AG09309 (cell line): ENCODE data around the gene PDPN.

Experiments
- DNase-seq: peaks from one replicate; pipeline ENCODE4 v3.0.0-alpha.2; 2010; ENCODE audit warnings: low read depth
- H3K4me3 ChIP-seq: 2 replicates; pipeline ENCODE4 v1.5.1; 2011; ENCODE audit warnings: mild to moderate bottlenecking, low read depth, low read length, moderate library complexity; ENCODE audit not compliant: control insufficient read depth
- TF ChIP-seq, protein P1 (sequence below): IDR thresholded peaks from 2 replicates; pipeline ENCODE4 v1.5.1; 2011; ENCODE audit warnings: mild to moderate bottlenecking, low read depth, low read length, inconsistent platforms; ENCODE audit not compliant: insufficient read depth, control insufficient read depth; ENCODE audit errors: missing control alignments

PDPN gene

DNA sequence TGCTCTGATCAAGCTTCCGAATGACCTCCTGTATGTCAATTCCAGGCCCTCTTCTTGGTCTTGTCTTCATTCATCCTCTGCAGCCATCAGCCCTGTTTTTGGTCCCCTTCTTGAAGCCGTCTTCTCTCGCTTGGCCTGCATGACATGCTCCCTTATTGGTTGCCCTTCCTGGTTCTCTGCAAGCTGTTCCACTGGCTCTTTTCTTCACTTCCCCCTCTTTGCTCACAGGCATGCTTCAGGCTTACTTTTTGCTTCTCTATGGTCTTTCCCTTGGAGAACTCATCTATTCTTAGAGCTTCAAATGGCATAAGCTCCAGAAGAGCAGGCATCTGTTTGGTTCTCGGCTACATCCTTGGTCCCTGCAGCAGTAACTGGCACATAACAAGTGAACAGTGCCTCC, 38.8 kb downstream of the PDPN start:
- no peak for DNase-seq
- TF ChIP-seq, protein P1, sequence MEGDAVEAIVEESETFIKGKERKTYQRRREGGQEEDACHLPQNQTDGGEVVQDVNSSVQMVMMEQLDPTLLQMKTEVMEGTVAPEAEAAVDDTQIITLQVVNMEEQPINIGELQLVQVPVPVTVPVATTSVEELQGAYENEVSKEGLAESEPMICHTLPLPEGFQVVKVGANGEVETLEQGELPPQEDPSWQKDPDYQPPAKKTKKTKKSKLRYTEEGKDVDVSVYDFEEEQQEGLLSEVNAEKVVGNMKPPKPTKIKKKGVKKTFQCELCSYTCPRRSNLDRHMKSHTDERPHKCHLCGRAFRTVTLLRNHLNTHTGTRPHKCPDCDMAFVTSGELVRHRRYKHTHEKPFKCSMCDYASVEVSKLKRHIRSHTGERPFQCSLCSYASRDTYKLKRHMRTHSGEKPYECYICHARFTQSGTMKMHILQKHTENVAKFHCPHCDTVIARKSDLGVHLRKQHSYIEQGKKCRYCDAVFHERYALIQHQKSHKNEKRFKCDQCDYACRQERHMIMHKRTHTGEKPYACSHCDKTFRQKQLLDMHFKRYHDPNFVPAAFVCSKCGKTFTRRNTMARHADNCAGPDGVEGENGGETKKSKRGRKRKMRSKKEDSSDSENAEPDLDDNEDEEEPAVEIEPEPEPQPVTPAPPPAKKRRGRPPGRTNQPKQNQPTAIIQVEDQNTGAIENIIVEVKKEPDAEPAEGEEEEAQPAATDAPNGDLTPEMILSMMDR: no peak

DNA sequence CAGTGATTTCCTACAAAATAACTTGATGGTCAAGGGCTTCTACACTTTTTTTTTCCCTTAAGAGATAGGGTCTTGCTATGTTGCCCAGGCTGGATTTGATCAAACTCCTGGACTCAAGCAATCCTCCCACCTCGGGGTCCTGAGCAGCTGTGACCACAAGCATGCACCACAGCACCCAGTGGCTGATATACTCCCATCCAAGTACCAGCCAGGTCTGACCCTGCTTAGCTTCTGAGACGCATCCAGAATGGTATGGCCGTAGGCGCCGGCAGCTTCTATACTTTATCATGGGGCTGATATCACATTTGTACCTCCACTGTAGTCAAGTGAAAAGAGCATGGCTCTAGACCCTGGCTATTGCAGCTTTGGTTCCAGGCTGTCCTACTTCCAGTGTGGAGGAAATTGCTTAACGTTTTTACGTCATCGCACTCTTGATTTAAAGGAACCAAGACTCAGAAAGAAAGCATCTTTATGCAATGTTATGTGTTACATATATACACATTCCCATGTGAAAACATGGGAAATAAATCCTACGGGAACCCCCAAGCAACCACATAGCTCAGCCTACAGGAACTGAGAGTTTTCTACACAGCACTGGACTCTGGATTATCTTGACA, 39.5 kb downstream of the PDPN start:
- no peak overlapping the region for H3K4me3 ChIP-seq
- DNase-seq: no peak
- TF ChIP-seq, protein P1: no peak

More for the DNA sequence above, 38.8 kb downstream of the PDPN start:
- H3K4me3 ChIP-seq: no peak overlapping the region

DNA sequence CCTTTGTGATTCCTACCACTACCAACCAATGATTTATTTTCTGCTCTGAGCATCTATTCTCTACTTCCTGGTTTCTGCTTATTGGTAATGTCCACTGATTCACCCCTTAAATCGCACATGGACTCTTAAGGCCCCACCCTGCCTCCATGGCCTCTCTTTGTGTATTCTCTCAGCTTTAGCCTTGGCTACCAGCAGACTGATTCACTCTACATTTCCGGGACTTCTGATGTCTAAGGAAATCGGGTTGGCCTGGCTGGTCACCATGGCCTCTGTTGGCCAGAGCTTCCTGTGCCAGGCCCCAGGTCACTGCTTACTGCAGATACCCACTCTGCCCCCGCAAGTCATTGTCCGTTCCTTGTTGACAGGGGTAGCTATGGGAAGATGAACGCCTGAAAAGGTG, 40.9 kb downstream of the PDPN start:
- H3K4me3 ChIP-seq: no peak overlapping the region
- TF ChIP-seq, protein P1: no peak
- no peak for DNase-seq

DNA sequence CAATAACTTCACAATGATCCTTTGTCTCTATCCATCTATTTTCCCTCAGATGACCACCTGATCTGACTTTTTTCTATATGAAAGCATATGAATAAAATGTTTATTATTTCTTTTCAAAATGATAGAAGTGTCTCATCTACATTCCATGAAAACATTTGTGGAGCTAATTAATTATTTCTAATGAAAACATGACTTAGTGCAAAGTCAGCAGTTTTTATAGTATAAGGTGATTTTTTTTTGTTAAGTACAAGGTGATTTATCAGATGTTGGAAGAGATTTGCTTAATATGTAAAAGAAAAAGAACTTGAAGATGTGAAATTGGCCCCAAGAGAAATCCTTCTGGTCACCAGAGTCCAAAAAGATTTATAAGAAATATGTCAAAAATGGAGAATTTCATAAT, 43.5 kb downstream of the PDPN start:
- no peak overlapping the region for H3K4me3 ChIP-seq
- no peak for DNase-seq
- TF ChIP-seq, protein P1: no peak

DNA sequence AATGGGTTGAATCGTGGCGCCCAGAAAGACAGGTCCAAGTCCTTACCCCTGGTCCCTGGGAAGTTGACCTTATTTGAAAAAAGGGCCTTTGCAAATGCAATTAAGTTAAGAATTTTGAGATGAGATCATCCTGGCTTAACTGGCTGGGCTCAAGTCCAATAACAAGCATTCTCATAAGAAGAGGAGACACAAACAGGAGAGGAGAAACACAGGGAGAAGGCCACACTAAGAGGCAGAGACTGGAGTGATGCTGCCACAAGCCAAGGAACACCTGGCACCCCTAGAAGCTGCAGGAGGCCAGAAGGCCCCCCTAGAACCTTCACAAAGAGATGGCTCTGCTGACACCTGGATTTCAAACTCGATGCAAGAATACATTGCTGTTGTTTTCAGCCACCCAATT, 44.6 kb downstream of the PDPN start:
- TF ChIP-seq, protein P1: no peak
- H3K4me3 ChIP-seq: no peak overlapping the region
- DNase-seq: no peak

DNA sequence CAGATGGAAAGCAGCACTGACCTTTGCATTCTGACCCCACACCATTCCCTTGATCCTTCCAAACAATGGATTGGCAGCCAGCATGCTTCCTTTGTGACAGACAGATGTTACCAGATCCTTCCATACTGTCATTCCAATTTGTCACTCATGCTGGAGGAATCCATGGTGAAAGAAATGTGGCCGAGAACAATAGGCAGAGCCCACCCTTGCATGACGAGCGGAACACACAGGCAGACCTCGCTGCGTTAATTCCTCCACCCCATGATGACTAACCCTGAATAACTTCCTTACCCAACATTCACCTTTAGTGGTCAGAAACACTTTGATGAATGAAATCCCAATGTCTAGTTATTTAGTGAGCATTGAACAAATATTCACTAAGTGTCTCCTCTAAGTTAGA, 45.1 kb downstream of the PDPN start:
- TF ChIP-seq, protein P1: no peak
- no peak for DNase-seq

DNA sequence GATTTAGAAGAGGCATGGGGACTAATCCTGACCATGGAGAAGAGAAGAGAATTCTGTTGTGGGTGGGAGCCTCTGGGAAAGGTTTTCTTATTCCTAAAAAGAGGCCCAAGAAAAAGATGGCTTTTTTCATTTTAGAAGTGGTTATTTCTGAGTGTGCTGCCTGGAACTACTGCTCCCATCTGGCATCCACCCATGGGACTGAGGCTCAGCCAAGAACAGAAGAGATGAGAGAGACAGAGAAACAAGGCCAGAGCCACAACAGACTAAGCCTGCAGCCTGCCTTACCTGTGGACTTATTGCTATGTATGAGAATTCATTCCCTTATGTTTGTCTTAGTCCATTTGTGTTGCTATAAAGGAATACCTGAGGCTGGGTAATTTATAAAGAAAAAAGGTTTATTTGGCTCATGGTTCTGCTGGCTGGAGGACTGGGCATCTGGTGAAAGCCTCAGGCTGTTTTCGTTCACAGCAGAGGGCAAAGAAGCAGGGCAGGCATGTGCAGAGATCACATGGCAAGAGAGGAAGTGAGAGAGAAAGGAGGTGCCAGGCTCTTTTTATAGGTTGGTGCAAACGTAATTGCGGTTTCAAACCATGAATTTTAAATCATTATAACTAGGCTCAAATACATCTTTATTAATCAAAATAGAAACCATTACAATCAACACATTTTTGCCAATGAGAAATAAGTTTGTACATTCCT, 58.8 kb downstream of the PDPN start:
- no peak for DNase-seq
- TF ChIP-seq, protein P1: no peak
- no peak overlapping the region for H3K4me3 ChIP-seq

More for the DNA sequence above, 45.1 kb downstream of the PDPN start:
- H3K4me3 ChIP-seq: no peak overlapping the region
